MM.1S (cell line): ENCODE data around the gene SIPA1L2.

ENCODE experiments used
- EZH2 ChIP-seq: fragments of 300-600 bp; sonication (generic); optimal IDR thresholded peaks from 2 replicates; pipeline ENCODE3; 2017; ENCODE audit warnings: low read depth, mild to moderate bottlenecking, antibody characterized with exemption, low read length, mixed read lengths
- TF ChIP-seq, protein P1 (sequence below): fragments of 300-600 bp; sonication (generic); IDR thresholded peaks from 2 replicates; pipeline ENCODE4 v1.5.1; 2016; ENCODE audit warnings: antibody characterized with exemption, low read length, mixed read lengths

DNA sequence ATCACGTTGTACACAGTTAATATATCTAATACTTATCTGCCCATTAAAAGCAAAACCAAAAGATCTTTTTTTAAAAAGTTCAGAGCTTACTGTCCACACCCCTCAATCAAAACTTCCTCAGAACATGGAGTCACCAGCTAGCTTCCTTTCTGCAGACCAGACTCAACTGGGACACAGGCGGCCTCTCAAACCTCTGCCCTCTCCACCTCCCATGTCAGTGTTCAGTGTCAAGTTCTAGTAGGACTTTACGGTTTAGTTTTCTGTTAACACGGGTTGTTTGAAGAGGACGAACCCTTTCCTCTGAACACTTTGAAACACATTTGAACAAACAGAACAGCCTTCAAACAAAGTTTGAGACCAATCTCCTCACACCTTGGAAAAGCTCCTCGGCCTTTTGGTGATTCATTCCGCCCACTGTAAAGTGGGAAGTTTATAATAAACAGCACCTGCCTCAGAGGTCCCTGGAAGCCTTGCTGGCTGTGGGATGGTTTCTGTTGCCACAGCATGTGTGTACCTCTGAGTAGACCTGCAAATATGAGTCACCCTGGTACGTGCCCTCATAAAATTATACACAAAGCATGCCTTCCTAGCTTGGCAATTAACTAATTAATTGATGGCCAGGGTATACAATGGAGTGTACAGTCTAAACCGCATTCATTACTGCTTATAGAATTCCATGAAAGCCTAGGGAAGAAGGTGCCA is 48.4 kb upstream of the SIPA1L2 start:
- TF ChIP-seq, protein P1, sequence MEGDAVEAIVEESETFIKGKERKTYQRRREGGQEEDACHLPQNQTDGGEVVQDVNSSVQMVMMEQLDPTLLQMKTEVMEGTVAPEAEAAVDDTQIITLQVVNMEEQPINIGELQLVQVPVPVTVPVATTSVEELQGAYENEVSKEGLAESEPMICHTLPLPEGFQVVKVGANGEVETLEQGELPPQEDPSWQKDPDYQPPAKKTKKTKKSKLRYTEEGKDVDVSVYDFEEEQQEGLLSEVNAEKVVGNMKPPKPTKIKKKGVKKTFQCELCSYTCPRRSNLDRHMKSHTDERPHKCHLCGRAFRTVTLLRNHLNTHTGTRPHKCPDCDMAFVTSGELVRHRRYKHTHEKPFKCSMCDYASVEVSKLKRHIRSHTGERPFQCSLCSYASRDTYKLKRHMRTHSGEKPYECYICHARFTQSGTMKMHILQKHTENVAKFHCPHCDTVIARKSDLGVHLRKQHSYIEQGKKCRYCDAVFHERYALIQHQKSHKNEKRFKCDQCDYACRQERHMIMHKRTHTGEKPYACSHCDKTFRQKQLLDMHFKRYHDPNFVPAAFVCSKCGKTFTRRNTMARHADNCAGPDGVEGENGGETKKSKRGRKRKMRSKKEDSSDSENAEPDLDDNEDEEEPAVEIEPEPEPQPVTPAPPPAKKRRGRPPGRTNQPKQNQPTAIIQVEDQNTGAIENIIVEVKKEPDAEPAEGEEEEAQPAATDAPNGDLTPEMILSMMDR: no peak
- no peak for TF ChIP-seq EZH2
